Right lobe of liver (tissue), 6 donors: ENCODE results near the gene HK1. TPM values are rescaled to one million over a fixed set of nuclear protein-coding genes. Genes with fewer than 3 reads are reported as not detected.
A peak's percentile ranks its signal among the peaks of the same experiment; 100 is the strongest.

Experiments used
- ATAC-seq, 4 donors: fragments of 200-7000 bp; cut with Tn5 transposase; one replicate each; pipeline ENCODE4 v1.9.1; 2020; ENCODE audit warnings: mild to moderate bottlenecking in 4 of 4, moderate library complexity in 4 of 4
- DNase-seq, 3 donors: peaks; one replicate each; pipeline ENCODE4 v3.0.0-alpha.2; 2020
- H3K27ac ChIP-seq, 3 donors: fragments of 200-600 bp; one replicate each; pipeline ENCODE4 v1.8.0; 2022
- H3K27me3 ChIP-seq, 2 donors: fragments of 200-600 bp; one replicate each; pipeline ENCODE4 v1.8.0; 2022
- H3K36me3 ChIP-seq, 4 donors: fragments of 200-600 bp; sonication (generic) in 1 of 4; one replicate each; pipeline versions ENCODE4 v1.5.1 to v1.8.0; 2017 to 2022; ENCODE audit warnings: control low read depth in 1 of 4
- H3K4me1 ChIP-seq, 4 donors: fragments of 200-600 bp; sonication (generic) in 1 of 4; one replicate each; pipeline versions ENCODE4 v1.5.1 to v1.8.0; 2017 to 2022; ENCODE audit warnings: control low read depth in 1 of 4
- H3K4me3 ChIP-seq, 3 donors: fragments of 200-600 bp; one replicate each; pipeline ENCODE4 v1.8.0; 2022
- H3K9me3 ChIP-seq, 4 donors: fragments of 200-600 bp; sonication (generic) in 1 of 4; one replicate each; pipeline versions ENCODE4 v1.5.1 to v1.8.0; 2017 to 2022; ENCODE audit warnings: control low read depth in 1 of 4
- POLR2A ChIP-seq: fragments of 450-650 bp; IDR thresholded peaks from one replicate; pipeline ENCODE4 v1.6.1; 2017; ENCODE audit warnings: antibody characterized with exemption, mild to moderate bottlenecking
- WGBS: methylation state at CpG from one replicate; pipeline ENCODE4 v1.1.6; 2018; ENCODE audit warnings: low coverage, low lambda C conversion rate; ENCODE audit not compliant: insufficient coverage; ENCODE audit errors: missing lambda C conversion rate; 5-methylcytosine and 5-hydroxymethylcytosine counted together
- intact Hi-C, 2 donors: fragments of 100-400 bp; cut with DNase I; formaldehyde crosslinking; loops; one replicate each; pipeline versions ENCODE4 v1.11.2 to v1.14.1; 2022
- total RNA-seq, 6 experiments: library from RNA; depleted of rRNA in 2 of 6; stranded (reverse); fragments of >200 nt in 2 of 6; fragmentation: NEBNext Ultra II Directional in 3 of 6; extraction: Animal tissue kit (Norgen Biotek cat#: 25700) in 3 of 6; gene quantifications; one replicate each; pipeline versions ENCODE4 v1.1.0 to v1.2.4, GENCODE V29; 2016 to 2023
- TF ChIP-seq, protein P1 (sequence below), 4 donors: fragments of 200-600 bp in 3 of 4; fragments of 450-650 bp in 1 of 4; IDR thresholded peaks; one replicate each; pipeline versions ENCODE4 v1.5.1 to v1.8.0; 2016 to 2022; ENCODE audit warnings: antibody characterized with exemption in 4 of 4, mild to moderate bottlenecking in 2 of 4
- donor health status: DM: no; HTN: yes; CAD: no.
- donor health status: DM: no; HTN: no; CAD: no.
- donor health status: DM: no; HTN: no; CAD: no.
- donor health status: DM: no; HTN: yes; CAD: no.
- donor health status: DM: no; HTN: yes; CAD: no.

The HK1 gene
- total RNA-seq, 6 experiments from 2014 or later, result 4.2 to 28.0 (median 7.2) TPM

DNA sequence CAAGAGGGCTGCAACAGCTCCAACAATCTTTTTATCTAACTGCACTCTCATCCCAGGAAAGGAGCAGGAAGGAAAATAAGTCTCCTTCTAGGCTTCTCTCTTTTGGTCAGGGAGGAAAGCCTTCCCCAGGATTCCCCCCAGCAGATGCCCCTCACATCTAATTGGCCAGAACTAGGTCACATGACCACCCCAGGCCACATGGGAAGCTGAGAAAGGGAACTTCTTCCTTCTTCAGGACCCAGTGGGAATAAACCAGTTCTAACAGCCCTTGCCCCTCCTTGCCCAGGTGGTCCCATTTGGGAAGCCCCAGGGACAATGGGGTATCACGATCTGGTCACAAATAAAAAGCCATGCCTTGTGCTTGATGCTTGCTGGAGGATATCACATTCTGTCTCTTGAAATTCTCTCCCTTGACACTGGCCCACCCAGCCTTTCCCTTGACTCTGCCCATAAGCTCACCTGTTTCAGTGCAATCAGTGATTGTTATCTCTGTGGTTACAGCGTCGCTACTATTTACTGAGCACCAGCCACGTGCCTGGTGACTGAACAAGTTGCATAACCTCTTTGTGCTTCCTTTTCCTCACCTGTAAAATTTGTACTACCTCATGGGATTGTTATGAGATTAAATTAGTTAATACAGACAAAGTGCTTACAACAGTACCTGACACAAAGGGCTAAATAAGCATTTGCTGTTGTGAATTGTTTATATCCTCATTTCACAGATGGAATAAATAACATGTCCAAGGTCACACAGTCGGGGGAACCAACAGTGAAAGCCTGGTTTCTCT lies 147.4 kb downstream of the HK1 start:
- ATAC-seq (peak; percentile 72 to 88 (median 78)), DNase-seq (no peak)
- H3K27me3 ChIP-seq, result no peaks in the 10 kb centered on the region
- intact Hi-C loops, result loop anchor here in 1 of 2 donors (5.0 kb wide), 1 partner anchor 77 kb away; no protein-coding TSS in a partner anchor
- H3K4me3 ChIP-seq, result no peak overlapping the region
- 19% methylated on average over 4 of the region's 5 CpGs for WGBS
- H3K4me1 ChIP-seq, result peaks cover 0 to 9% (median 0%) of the 10 kb centered on the region in 4 donors
- no peak overlapping the region for H3K27ac ChIP-seq
- no peaks in the 10 kb centered on the region for H3K9me3 ChIP-seq
- H3K36me3 ChIP-seq, result no peaks in the 10 kb centered on the region
- no peak for TF ChIP-seq POLR2A
- TF ChIP-seq, protein P1, sequence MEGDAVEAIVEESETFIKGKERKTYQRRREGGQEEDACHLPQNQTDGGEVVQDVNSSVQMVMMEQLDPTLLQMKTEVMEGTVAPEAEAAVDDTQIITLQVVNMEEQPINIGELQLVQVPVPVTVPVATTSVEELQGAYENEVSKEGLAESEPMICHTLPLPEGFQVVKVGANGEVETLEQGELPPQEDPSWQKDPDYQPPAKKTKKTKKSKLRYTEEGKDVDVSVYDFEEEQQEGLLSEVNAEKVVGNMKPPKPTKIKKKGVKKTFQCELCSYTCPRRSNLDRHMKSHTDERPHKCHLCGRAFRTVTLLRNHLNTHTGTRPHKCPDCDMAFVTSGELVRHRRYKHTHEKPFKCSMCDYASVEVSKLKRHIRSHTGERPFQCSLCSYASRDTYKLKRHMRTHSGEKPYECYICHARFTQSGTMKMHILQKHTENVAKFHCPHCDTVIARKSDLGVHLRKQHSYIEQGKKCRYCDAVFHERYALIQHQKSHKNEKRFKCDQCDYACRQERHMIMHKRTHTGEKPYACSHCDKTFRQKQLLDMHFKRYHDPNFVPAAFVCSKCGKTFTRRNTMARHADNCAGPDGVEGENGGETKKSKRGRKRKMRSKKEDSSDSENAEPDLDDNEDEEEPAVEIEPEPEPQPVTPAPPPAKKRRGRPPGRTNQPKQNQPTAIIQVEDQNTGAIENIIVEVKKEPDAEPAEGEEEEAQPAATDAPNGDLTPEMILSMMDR (IDR thresholded peaks at IDR 0.05), result no peak

DNA sequence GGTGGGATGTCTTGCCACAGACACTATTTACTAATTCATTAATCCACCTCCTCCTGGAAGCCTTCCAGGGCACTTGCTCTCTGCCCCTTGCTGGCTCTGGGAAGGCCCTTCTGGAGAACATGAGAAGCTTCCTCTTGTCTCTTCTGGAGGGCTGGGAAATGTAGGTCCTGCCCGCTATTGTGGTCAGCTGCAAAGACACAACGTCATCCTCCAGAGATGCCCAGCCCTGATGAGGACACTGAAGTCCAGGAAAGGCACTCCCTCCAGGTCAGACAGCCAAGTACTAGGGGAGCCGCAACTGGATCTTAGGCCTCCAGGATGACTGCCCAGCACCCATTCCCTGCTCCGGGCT lies 148.1 kb downstream of the HK1 start:
- WGBS, result 70% methylated on average over 2 of the region's 4 CpGs
- Histone ChIP-seq H3K27me3 (no peaks in the 10 kb centered on the region), H3K4me1 (peaks cover 0 to 9% (median 0%) of the 10 kb centered on the region in 4 donors), H3K36me3 (no peaks in the 10 kb centered on the region), H3K4me3 (no peak overlapping the region), H3K27ac (no peak overlapping the region), H3K9me3 (no peaks in the 10 kb centered on the region)
- ATAC-seq, result peak in 3 of 4 donors; percentile 9 to 16 (median 11)
- intact Hi-C loops, result loop anchor here in 1 of 2 donors (5.0 kb wide), 1 partner anchor 76 kb away; no protein-coding TSS in a partner anchor
- TF ChIP-seq, protein P1 (IDR thresholded peaks at IDR 0.05), result no peak
- no peak for TF ChIP-seq POLR2A
- no peak for DNase-seq

DNA sequence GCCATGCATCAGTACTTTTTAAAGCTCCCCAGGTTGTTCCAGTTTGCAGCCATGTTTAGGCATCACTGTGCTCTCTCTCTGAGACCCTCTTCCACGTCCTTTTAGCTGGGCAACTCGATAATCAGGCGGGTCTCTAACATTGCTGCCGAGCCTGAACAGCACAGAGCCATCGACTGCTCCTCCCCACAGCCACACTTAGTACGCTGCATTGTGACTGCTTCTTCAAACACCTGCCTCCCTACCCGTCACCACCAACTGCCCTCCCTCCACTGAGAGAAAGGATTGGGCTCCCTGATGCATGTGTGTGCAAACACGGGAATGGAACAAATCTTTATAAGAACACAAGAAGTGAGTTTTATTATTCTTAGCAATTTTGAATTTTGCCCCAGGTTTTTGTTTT lies 149.9 kb downstream of the HK1 start:
- no peak for ATAC-seq
- Histone ChIP-seq H3K36me3 (no peaks in the 10 kb centered on the region), H3K4me1 (peaks cover 0 to 9% (median 0%) of the 10 kb centered on the region in 4 donors), H3K4me3 (no peak overlapping the region), H3K27me3 (no peaks in the 10 kb centered on the region), H3K27ac (no peak overlapping the region), H3K9me3 (no peaks in the 10 kb centered on the region)
- DNase-seq, result no peak
- intact Hi-C loops, result loop anchor here in 1 of 2 donors (5.0 kb wide), 1 partner anchor 74 kb away; no protein-coding TSS in a partner anchor
- TF ChIP-seq, protein P1 (IDR thresholded peaks at IDR 0.05), result no peak
- no peak for TF ChIP-seq POLR2A
- WGBS, result 39% methylated on average over 6 of the region's 8 CpGs

DNA sequence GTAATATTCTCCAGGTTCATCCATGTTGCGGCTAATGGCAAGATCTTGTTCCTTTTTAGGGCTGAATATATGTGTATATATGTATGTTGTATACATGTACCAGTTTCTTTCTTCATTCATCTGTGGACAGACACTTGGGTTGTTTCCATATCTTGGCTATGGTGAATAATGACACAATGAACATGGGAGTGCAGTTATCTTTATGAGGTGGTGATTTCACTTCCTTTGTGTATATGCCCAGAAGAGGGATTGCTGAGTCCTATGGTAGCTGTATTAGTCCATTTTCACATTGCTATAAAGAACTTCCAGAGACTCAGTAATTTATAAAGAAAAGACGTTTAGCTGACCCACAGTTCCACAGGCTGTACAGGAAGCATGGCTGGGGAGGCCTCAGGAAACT lies 155.9 kb downstream of the HK1 start:
- 67% methylated on average over 2 of the region's 2 CpGs for WGBS
- Histone ChIP-seq H3K36me3 (no peaks in the 10 kb centered on the region), H3K4me3 (no peak overlapping the region), H3K27ac (no peak overlapping the region), H3K4me1 (no peaks in the 10 kb centered on the region), H3K27me3 (no peaks in the 10 kb centered on the region), H3K9me3 (no peaks in the 10 kb centered on the region)
- ATAC-seq (no peak), DNase-seq (no peak)
- TF ChIP-seq POLR2A, result no peak
- TF ChIP-seq, protein P1 (IDR thresholded peaks at IDR 0.05), result no peak
- intact Hi-C loops, result no loop called here
